Mucosa of stomach (tissue), 1 donor: ENCODE data around the gene HTRA1.
A peak's percentile ranks its signal among the peaks of the same experiment; 100 is the strongest.

Experiments
- H3K27me3 ChIP-seq: one replicate; pipeline ENCODE4 v1.7.0; 2013; ENCODE audit warnings: mild to moderate bottlenecking, low read length; ENCODE audit not compliant: control insufficient read depth, insufficient read depth
- H3K36me3 ChIP-seq: one replicate; pipeline ENCODE4 v1.7.0; 2013; ENCODE audit warnings: low read length; ENCODE audit not compliant: control insufficient read depth, insufficient read depth
- H3K4me1 ChIP-seq: one replicate; pipeline ENCODE4 v1.7.0; 2013; ENCODE audit warnings: mild to moderate bottlenecking, low read length; ENCODE audit not compliant: control insufficient read depth, insufficient read depth
- H3K4me3 ChIP-seq: one replicate; pipeline ENCODE4 v1.7.0; 2013; ENCODE audit warnings: low read length
- H3K9ac ChIP-seq: one replicate; pipeline ENCODE4 v1.7.0; 2013; ENCODE audit warnings: mild to moderate bottlenecking, low read length, moderate library complexity
- H3K9me3 ChIP-seq: one replicate; pipeline ENCODE4 v1.7.0; 2013; ENCODE audit warnings: mild to moderate bottlenecking, low read length, moderate library complexity; ENCODE audit not compliant: control insufficient read depth
- donor health status: Pancreatic carcinoma.

The HTRA1 gene

GRCh38 chr10:122461367-122461728 lies at the start of gene HTRA1:
HTRA1 (plus strand) TSS chr10:122461553; CDS start chr10:122461653, 100 bp downstream.
- H3K4me3 ChIP-seq = peak within 1 kb of the TSS; percentile 38
- peaks cover 49% of the 10 kb centered on the region for H3K27me3 ChIP-seq
- H3K36me3 ChIP-seq = no peaks in the 10 kb centered on the region
- peak within 1 kb of the TSS; percentile 26 for H3K9ac ChIP-seq
- no peaks in the 10 kb centered on the region for H3K9me3 ChIP-seq
- H3K4me1 ChIP-seq = peaks cover 15% of the 10 kb centered on the region

- H3K36me3 ChIP-seq = peaks cover 4% of the 10 kb centered on the region
- H3K27me3 ChIP-seq = no peaks in the 10 kb centered on the region
- H3K9ac ChIP-seq = no peak overlapping the region
- no peaks in the 10 kb centered on the region for H3K4me1 ChIP-seq
- H3K4me3 ChIP-seq = no peak overlapping the region
- no peaks in the 10 kb centered on the region for H3K9me3 ChIP-seq
Observed at GRCh38 chr10:122413327-122413726, 48.0 kb upstream of the HTRA1 start.

GRCh38 chr10:122417667-122418066 lies 43.7 kb upstream of the HTRA1 start:
- no peak overlapping the region for H3K4me3 ChIP-seq
- H3K9ac ChIP-seq = no peak overlapping the region
- H3K9me3 ChIP-seq = no peaks in the 10 kb centered on the region
- no peaks in the 10 kb centered on the region for H3K4me1 ChIP-seq
- no peaks in the 10 kb centered on the region for H3K36me3 ChIP-seq
- H3K27me3 ChIP-seq = no peaks in the 10 kb centered on the region

GRCh38 chr10:122419016-122419415 lies 42.3 kb upstream of the HTRA1 start:
- H3K4me1 ChIP-seq = no peaks in the 10 kb centered on the region
- H3K4me3 ChIP-seq = no peak overlapping the region

GRCh38 chr10:122419876-122420623 lies 41.3 kb upstream of the HTRA1 start:
- H3K9me3 ChIP-seq = no peaks in the 10 kb centered on the region
- H3K36me3 ChIP-seq = no peaks in the 10 kb centered on the region
- H3K4me3 ChIP-seq = no peak overlapping the region
- no peaks in the 10 kb centered on the region for H3K27me3 ChIP-seq
- H3K4me1 ChIP-seq = no peaks in the 10 kb centered on the region
- H3K9ac ChIP-seq = no peak overlapping the region

More at GRCh38 chr10:122419016-122419415, 42.3 kb upstream of the HTRA1 start:
- H3K27me3 ChIP-seq = no peaks in the 10 kb centered on the region
- H3K9ac ChIP-seq = no peak overlapping the region
- H3K36me3 ChIP-seq = no peaks in the 10 kb centered on the region
- no peaks in the 10 kb centered on the region for H3K9me3 ChIP-seq

- H3K9ac ChIP-seq = no peak overlapping the region
- H3K27me3 ChIP-seq = no peaks in the 10 kb centered on the region
- no peaks in the 10 kb centered on the region for H3K9me3 ChIP-seq
- no peaks in the 10 kb centered on the region for H3K4me1 ChIP-seq
- H3K4me3 ChIP-seq = no peak overlapping the region
- H3K36me3 ChIP-seq = no peaks in the 10 kb centered on the region
Observed at GRCh38 chr10:122420624-122421007, 40.7 kb upstream of the HTRA1 start.

GRCh38 chr10:122421054-122421625 lies 40.2 kb upstream of the HTRA1 start:
- no peaks in the 10 kb centered on the region for H3K27me3 ChIP-seq
- H3K4me1 ChIP-seq = no peaks in the 10 kb centered on the region
- H3K36me3 ChIP-seq = no peaks in the 10 kb centered on the region
- H3K4me3 ChIP-seq = no peak overlapping the region
- no peaks in the 10 kb centered on the region for H3K9me3 ChIP-seq
- H3K9ac ChIP-seq = no peak overlapping the region

GRCh38 chr10:122421742-122422141 lies 39.6 kb upstream of the HTRA1 start:
- Histone ChIP-seq H3K4me1 (no peaks in the 10 kb centered on the region), H3K9ac (no peak overlapping the region), H3K4me3 (no peak overlapping the region), H3K27me3 (no peaks in the 10 kb centered on the region), H3K36me3 (no peaks in the 10 kb centered on the region), H3K9me3 (no peaks in the 10 kb centered on the region)

- Histone ChIP-seq H3K27me3 (no peaks in the 10 kb centered on the region), H3K9me3 (no peaks in the 10 kb centered on the region), H3K36me3 (no peaks in the 10 kb centered on the region), H3K9ac (no peak overlapping the region), H3K4me3 (no peak overlapping the region), H3K4me1 (no peaks in the 10 kb centered on the region)
Observed at GRCh38 chr10:122422266-122422989, 38.9 kb upstream of the HTRA1 start.

- H3K4me3 ChIP-seq = no peak overlapping the region
- no peaks in the 10 kb centered on the region for H3K36me3 ChIP-seq
- no peaks in the 10 kb centered on the region for H3K4me1 ChIP-seq
- H3K27me3 ChIP-seq = no peaks in the 10 kb centered on the region
- H3K9me3 ChIP-seq = no peaks in the 10 kb centered on the region
- H3K9ac ChIP-seq = no peak overlapping the region
Observed at GRCh38 chr10:122424059-122424458, 37.3 kb upstream of the HTRA1 start.

- H3K9me3 ChIP-seq = no peaks in the 10 kb centered on the region
- no peaks in the 10 kb centered on the region for H3K27me3 ChIP-seq
- no peaks in the 10 kb centered on the region for H3K4me1 ChIP-seq
- no peak overlapping the region for H3K4me3 ChIP-seq
- H3K36me3 ChIP-seq = no peaks in the 10 kb centered on the region
- H3K9ac ChIP-seq = no peak overlapping the region
Observed at GRCh38 chr10:122426829-122427228, 34.5 kb upstream of the HTRA1 start.

GRCh38 chr10:122427280-122427679 lies 34.1 kb upstream of the HTRA1 start:
- H3K9ac ChIP-seq = no peak overlapping the region
- H3K36me3 ChIP-seq = no peaks in the 10 kb centered on the region

More at GRCh38 chr10:122427280-122427679, 34.1 kb upstream of the HTRA1 start:
- Histone ChIP-seq H3K9me3 (no peaks in the 10 kb centered on the region), H3K4me3 (no peak overlapping the region), H3K4me1 (no peaks in the 10 kb centered on the region), H3K27me3 (no peaks in the 10 kb centered on the region)
